A673 (cell line): Measurements from ENCODE around the gene HNRNPM. TPM values are rescaled to one million over a fixed set of nuclear protein-coding genes. Genes with fewer than 3 reads are reported as not detected.

Experiments used
- Bru-seq: library from RNA; stranded (reverse); fragments of 400-500 nt; gene quantifications from one replicate; lab custom pipeline; 2021; lab: Mats Ljungman, UMichigan
- BruChase-seq, 2 experiments: library from RNA; stranded (reverse); fragments of 400-500 nt; gene quantifications; one replicate each; lab custom pipeline; 2021; lab: Mats Ljungman, UMichigan
- BruUV-seq: library from RNA; stranded (reverse); fragments of 400-500 nt; replicated peaks from 2 replicates; lab custom pipeline; 2021; lab: Mats Ljungman, UMichigan
- CTCF ChIA-PET: fragments of 300-600 bp; sonication (Branson Sonifier 250); formaldehyde crosslinking; loops from one replicate; lab custom pipeline; 2022; ENCODE audit warnings: antibody characterized with exemption; lab: Charles Lee
- POLR2A ChIA-PET: fragments of 300-600 bp; sonication (Branson Sonifier 250); formaldehyde crosslinking; loops from one replicate; lab custom pipeline; 2022; ENCODE audit warnings: antibody characterized with exemption; ENCODE audit not compliant: low non-redundant PET; lab: Charles Lee
- DNase-seq: peaks from one replicate; pipeline ENCODE4 v3.0.0-alpha.2; 2015; ENCODE audit warnings: low spot score
- H3K27ac ChIP-seq: fragments of 200-600 bp; sonication (generic); 2 replicates; pipeline ENCODE4 v1.5.1; 2016; ENCODE audit warnings: mixed run types, low read depth, mild to moderate bottlenecking, mixed read lengths, antibody characterized with exemption, low read length; ENCODE audit not compliant: poor library complexity, severe bottlenecking
- H3K27me3 ChIP-seq: fragments of 200-600 bp; sonication (generic); replicated peaks from 2 replicates; pipeline ENCODE4 v1.6.1; 2017; ENCODE audit warnings: mixed run types, low read depth, mild to moderate bottlenecking, mixed read lengths, antibody characterized with exemption, low read length; ENCODE audit not compliant: insufficient read depth, poor library complexity
- H3K36me3 ChIP-seq: fragments of 200-600 bp; sonication (generic); 2 replicates; pipeline ENCODE4 v1.6.1; 2016; ENCODE audit warnings: mixed run types, mild to moderate bottlenecking, mixed read lengths, antibody characterized with exemption, low read length; ENCODE audit not compliant: insufficient read depth, poor library complexity, severe bottlenecking
- H3K4me1 ChIP-seq: fragments of 200-600 bp; sonication (generic); 2 replicates; pipeline ENCODE4 v1.6.1; 2017; ENCODE audit warnings: mixed run types, mild to moderate bottlenecking, mixed read lengths, antibody characterized with exemption, low read length; ENCODE audit not compliant: insufficient read depth, poor library complexity, severe bottlenecking
- H3K4me3 ChIP-seq: fragments of 200-600 bp; sonication (generic); 2 replicates; pipeline ENCODE4 v1.5.1; 2016; ENCODE audit warnings: low read depth, mixed run types, mild to moderate bottlenecking, mixed read lengths, low read length; ENCODE audit not compliant: poor library complexity, severe bottlenecking
- H3K9me3 ChIP-seq: fragments of 200-600 bp; sonication (generic); 2 replicates; pipeline ENCODE4 v1.6.1; 2016; ENCODE audit warnings: mixed run types, low read depth, mild to moderate bottlenecking, mixed read lengths, antibody characterized with exemption, low read length; ENCODE audit not compliant: poor library complexity, severe bottlenecking
- CTCF ChIP-seq: fragments of 300-800, 200-600 bp; sonication (generic); conservative IDR thresholded peaks from 2 replicates; pipeline ENCODE4 v1.5.1; 2017; ENCODE audit warnings: low read depth, mild to moderate bottlenecking, antibody characterized with exemption, low read length, moderate library complexity, mixed read lengths
- EZH2 ChIP-seq: fragments of 200-600 bp; sonication (generic); IDR thresholded peaks from 2 replicates; pipeline ENCODE4 v1.6.1; 2017; ENCODE audit warnings: borderline replicate concordance, low read depth, mild to moderate bottlenecking, mixed read lengths, antibody characterized with exemption, low read length; ENCODE audit not compliant: poor library complexity, severe bottlenecking
- intact Hi-C: fragments of 100-400 bp; cut with micrococcal nuclease; formaldehyde crosslinking; loops from one replicate; pipeline ENCODE4 v1.10.0; 2022; ENCODE audit not compliant: unreplicated experiment
- long read RNA-seq: library from polyadenylated mRNA; stranded (forward); transcript quantifications from one replicate; pipeline ENCODE4 v2.0.0, GENCODE V29; 2022
- total RNA-seq: library from RNA; stranded (reverse); gene quantifications from 2 replicates; pipeline ENCODE4 v1.2.3, GENCODE V29; 2021

The HNRNPM gene
- total RNA-seq, result 413 and 436 TPM in 2 replicates
- percentile 98 among the genes with signal in this experiment for Bru-seq, nascent RNA
- percentile 97 among the genes with signal in this experiment for BruChase-seq, experiment 1, labeled RNA remaining after a 2-hour chase
- percentile 98 among the genes with signal in this experiment for BruChase-seq, experiment 2, labeled RNA remaining after a 6-hour chase
- long read RNA-seq, transcript HNRNPM-217 (15 exons, 2,458 nt), result major isoform, 10 of 1,447 reads
- long read RNA-seq, transcript HNRNPM-216 (1 exons, 1,809 nt), result minor isoform, 6 of 1,447 reads
- long read RNA-seq, partial matches to known transcripts, result 149 of 1,447 reads
- long read RNA-seq, other reads (novel, unspliced or antisense), result 1,282 of 1,447 reads

- H3K36me3 ChIP-seq, result peaks cover 22% of the 10 kb centered on the region
- no peaks in the 10 kb centered on the region for H3K27me3 ChIP-seq
- ChIA-PET CTCF (interaction anchor here (0.6 to 1.2 kb wide), 3 partner anchors 32 to 134 kb away, joined by 3 to 12 read pairs (median 4); partner anchors contain the start of gene MARCHF2), POLR2A (interaction anchor here (0.6 to 0.7 kb wide), 4 partner anchors 70 to 161 kb away, joined by 3 to 4 read pairs (median 4); no protein-coding TSS in a partner anchor)
- H3K4me1 ChIP-seq, result peaks cover 23% of the 10 kb centered on the region
- H3K4me3 ChIP-seq, result peak within 1 kb of the TSS; percentile 95
- H3K9me3 ChIP-seq, result no peaks in the 10 kb centered on the region
- peak; percentile 99 for DNase-seq
- TF ChIP-seq EZH2 (no peak), CTCF (no peak)
- peak within 1 kb of the TSS; percentile 99 for H3K27ac ChIP-seq
- no TSS peak for BruUV-seq
- intact Hi-C loops, result no loop called here
These were observed at the start of gene HNRNPM for GRCh38 chr19:8444677-8445487. Gene HNRNPM, plus strand, starts transcription at chr19:8444975. Its CDS starts 24 bp downstream, at chr19:8444999.

- no peak overlapping the region for H3K4me3 ChIP-seq
- H3K27me3 ChIP-seq, result no peaks in the 10 kb centered on the region
- peaks cover 12% of the 10 kb centered on the region for H3K4me1 ChIP-seq
- H3K9me3 ChIP-seq, result no peaks in the 10 kb centered on the region
- ChIA-PET POLR2A (no interaction called here), CTCF (no interaction called here)
- no peak for TF ChIP-seq EZH2
- no peak overlapping the region for H3K27ac ChIP-seq
- H3K36me3 ChIP-seq, result no peaks in the 10 kb centered on the region
- no TSS peak for BruUV-seq
- intact Hi-C loops, result loop anchor here (2.0 kb wide), 1 partner anchor 41 kb away; no protein-coding TSS in a partner anchor
- DNase-seq, result no peak
These were observed 49.1 kb upstream of the HNRNPM start for GRCh38 chr19:8395621-8396082.

GRCh38 chr19:8396185-8396562 is 48.6 kb upstream of the HNRNPM start:
- Histone ChIP-seq H3K4me3 (no peak overlapping the region), H3K27me3 (no peaks in the 10 kb centered on the region), H3K9me3 (no peaks in the 10 kb centered on the region), H3K27ac (no peak overlapping the region), H3K36me3 (no peaks in the 10 kb centered on the region), H3K4me1 (peaks cover 9% of the 10 kb centered on the region)
- TF ChIP-seq CTCF, result no peak
- no peak for TF ChIP-seq EZH2
- CTCF ChIA-PET, result no interaction called here
- DNase-seq, result no peak
- intact Hi-C loops, result loop anchor here (2.0 kb wide), 1 partner anchor 41 kb away; no protein-coding TSS in a partner anchor
- POLR2A ChIA-PET, result no interaction called here
- no TSS peak for BruUV-seq
